GM19239 (cell line): Measurements from ENCODE around the gene C9.
"Not testable (repeated sequence)": the region's sequence is repeated elsewhere in the genome, so short reads cannot be mapped to it uniquely, and the experiment has no call there.

Experiments
- DNase-seq: peaks from one replicate; pipeline ENCODE4 v3.0.0; 2011; ENCODE audit warnings: low spot score; ENCODE audit not compliant: insufficient read length
- FAIRE-seq: peaks from 2 replicates; lab custom pipeline; 2011; peaks lifted over from hg19 to GRCh38; lab: Jason Lieb, UNC

Gene C9

DNA sequence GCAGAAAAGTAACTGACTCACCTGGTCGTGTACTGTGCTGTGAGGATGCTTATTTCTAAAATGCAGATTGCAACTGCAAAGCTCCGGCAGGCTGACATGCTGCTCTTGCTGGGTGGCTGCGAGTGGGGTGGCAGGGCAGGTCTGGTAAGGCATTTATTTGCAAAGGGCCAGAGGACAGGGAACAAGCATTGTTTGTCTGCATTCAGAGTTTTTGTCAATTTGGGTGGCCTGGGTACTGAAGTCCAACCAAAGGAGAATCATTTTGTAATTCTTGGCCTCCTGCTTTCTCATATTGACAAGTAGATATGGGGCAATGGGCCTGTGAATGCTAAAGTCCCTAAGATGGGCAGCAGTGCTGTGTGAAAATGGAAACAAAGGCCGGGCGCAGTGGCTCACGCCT is at the start of gene C9:
Gene C9 (minus strand): TSS at position 129 of the 400 bp plus-strand sequence. CDS start 31 bp downstream, at position 98.
- no peak for FAIRE-seq

DNA sequence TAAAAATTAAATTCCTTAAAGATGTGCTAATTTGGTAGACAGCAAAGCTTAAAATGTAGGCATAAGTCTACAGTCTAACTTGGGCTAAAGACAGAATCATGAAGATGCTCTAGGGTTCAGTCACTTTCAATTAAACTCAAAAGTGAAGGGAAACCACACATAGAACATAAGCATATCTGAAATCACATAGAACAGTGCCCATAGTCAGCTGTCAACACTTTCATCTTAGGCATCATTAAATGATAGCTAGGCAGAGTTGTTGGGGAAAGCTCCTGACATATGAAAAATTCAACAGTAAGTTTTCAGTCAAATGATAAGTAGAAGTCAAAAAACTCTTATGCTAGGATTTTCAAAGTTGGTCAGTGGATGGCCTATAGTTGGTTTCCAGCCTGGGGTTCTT is 49.5 kb upstream of the C9 start:
- FAIRE-seq, result no peak
- no peak for DNase-seq

More for the DNA sequence above, at the start of gene C9:
- DNase-seq, result no peak

DNA sequence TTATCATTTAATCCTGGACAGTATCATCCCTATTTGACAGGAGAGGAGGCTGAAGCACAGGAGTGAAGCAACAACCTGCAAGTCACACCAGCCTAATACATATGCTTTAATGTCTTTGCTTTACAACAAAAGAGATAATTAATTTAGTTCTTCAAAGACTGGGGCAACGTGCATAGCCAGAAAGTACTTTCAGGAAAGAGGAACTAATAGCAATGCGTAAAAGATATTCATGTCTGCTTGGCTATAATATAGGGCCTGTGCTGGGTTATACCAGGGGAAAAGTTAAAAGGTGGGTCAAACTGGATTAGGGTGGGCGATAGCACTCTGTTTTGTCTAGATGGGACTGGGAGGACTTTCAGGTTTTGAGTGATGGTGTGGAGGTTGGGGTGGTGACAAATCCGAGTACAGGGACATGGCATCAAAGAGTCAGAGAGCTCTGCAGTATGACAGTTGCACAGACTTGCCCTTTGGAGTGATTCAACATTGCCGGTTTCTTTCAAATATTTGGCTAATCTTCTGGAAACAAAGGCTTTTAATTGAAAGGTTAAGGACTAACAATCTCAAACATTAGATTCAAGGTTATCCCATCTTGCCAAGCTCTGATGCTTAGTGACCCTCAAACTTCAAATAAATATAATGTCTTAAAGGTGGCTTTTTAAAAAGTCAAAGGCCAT is 48.6 kb upstream of the C9 start:
- no peak for FAIRE-seq

DNA sequence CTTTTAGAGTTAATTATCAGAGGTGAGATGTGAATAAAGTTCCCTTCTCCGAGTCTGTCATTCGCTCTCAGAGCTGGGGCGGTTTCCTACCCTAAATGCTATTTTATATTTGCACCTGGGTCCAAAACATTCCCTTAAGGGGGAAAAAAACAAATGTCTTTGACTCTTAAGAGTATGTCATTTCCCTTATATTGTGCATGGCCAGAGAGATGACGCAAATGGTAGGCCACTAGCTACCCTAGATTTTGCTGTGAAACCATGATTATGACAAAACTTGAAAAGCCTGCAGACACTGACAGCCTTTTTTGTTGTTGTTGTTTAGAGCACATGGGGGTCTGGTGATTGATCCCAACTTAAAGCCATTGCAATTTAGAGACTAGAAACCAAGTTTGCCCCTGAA is 47.7 kb upstream of the C9 start:
- FAIRE-seq, result no peak
- DNase-seq, result no peak

More for the DNA sequence above, 48.6 kb upstream of the C9 start:
- DNase-seq, result no peak

DNA sequence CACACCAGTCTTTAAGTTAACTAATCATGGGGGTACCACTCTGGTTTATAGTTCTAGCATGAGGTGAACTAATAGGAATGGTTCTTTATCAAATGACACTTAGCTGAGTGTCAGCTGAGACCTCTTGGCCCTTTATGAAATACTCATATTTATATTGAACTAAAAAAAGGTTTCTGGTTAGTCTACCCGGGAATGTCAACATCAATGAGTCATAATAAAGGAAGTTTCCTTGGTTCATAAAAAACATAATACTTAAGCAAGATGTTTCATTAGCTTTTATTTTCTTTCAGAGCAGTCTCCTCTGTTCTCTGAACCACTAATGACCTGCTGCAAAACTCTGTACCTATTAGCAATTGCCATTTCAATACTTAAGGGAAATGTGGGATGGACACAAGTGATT is 46.8 kb upstream of the C9 start:
- no peak for DNase-seq
- no peak for FAIRE-seq

DNA sequence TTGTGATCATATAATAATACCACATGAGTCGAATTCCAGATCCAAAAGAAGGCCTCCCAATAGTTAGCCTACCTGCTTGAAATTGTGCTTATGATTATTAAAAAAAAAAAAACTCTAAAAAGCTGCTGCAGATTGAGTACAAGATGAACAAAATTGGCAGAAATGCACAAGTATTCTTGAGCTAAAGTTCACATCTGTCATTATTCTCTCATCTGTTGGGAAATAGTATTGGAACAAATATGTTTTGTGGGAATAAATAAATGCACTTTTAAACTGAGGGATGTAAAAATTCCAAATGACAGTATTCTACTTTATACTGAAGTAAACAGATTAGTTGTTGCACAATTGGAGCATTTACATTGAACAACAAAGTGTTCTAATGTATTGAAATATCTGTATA is 44.7 kb upstream of the C9 start:
- FAIRE-seq (no peak), DNase-seq (no peak)

DNA sequence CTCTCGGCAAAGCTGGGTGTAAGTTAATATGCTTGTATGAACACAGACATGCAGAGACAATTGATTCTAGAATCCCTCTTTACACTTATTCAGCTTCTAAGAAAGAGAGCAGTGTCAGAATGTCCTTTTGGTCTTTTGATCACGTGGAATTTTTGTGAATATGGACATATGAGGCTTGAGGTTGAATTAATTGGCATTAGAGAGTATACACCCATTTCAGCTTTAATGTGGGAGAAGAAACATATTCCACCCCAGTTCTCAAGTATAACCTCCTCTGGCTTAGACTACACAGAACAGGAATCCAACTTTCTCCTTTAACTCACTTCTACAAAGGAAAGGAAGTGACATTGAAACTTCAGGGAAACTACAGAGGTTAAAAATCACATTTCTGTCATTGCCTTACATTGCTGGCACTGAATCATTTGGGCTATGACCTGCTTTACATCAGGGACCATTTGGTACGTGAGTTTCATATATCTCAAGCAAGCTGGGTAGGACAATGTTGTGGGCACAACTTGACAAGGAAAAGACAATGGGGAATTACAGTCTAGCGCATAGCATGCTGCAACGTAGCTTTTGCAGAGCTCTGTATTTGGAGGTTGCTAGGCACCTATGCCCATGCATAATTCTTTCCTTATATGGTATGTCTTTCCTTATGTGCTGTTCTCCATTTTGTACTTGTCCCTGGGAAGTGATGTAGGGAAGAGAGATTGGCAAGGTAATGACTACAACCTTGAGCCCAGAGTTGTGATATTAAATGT is 41.0 kb upstream of the C9 start:
- FAIRE-seq (no peak), DNase-seq (no peak)

DNA sequence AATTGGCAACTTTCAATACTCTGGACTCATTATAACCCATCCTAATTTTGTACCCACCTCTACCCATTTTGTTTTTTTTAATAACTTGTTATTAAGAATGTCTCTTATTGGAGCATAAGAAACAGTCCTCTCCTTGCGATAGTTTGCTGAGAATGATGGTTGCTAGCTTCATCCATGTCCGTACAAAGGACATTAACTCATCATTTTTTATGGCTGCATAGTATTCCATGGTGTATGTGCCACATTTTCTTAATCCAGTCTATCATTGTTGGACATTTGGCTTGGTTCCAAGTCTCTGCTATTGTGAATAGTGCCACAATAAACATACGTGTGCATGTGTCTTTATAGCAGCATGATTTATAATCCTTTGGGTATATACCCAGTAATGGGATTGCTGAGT is 39.5 kb upstream of the C9 start:
- not testable (repeated sequence) for FAIRE-seq, DNase-seq

DNA sequence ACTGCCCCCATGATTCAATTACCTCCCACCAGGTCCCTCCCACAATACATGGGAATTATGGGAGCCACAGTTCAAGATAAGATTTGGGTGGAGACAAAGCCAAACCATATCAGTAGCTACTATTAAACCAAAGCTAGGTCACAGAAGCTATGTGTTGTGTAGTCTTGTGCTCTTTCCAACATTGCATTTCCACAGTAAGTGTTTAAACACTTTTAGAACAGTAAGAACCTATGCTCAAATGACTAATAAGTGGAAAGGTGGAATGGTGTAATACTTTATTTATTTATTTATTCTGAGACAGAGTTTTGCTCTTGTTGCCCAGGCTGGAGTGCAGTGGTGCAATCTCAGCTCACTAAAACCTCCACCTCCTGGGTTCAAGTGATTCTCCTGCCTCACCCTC is 37.8 kb upstream of the C9 start:
- DNase-seq, FAIRE-seq: not testable (repeated sequence)

DNA sequence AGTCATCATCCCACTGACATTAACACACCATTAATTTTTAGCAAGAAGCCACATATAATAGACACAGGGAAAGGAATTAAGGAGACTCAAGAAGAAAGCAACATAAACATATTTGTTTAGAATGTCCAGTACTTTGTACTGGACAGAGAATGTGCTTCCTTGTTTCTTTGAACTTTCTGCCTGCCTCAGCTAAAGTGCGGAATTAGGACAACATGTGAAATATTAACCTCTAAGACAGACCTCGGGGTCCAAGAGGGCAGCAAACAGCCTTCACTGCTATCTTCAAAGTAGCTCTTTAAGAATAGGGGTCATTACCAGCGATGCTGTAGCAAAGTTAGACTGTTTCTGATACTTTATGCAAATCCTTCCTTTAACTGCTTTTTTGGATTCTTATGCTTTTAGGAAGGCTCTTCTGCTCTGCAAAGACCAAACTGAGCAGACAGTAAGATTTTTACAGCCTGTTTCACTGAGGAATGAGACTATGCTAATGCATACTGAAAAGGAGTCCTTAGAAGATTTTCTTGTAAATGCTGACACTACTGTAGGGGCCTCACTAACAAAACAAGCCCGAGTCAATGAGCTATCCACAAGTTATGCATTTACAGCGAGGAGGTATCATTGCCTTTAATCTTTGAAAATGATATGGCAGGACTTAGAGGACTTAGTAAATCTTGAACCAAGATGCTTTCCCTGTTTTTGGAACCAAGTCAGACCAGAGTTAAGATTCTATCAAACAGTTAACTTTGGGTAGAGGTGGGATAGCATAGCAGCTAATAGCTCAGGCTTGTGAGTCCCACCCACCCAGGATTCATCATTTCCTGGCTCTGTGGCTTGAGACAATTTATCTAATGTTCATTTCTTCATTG is 36.7 kb upstream of the C9 start:
- no peak for FAIRE-seq
- no peak for DNase-seq

DNA sequence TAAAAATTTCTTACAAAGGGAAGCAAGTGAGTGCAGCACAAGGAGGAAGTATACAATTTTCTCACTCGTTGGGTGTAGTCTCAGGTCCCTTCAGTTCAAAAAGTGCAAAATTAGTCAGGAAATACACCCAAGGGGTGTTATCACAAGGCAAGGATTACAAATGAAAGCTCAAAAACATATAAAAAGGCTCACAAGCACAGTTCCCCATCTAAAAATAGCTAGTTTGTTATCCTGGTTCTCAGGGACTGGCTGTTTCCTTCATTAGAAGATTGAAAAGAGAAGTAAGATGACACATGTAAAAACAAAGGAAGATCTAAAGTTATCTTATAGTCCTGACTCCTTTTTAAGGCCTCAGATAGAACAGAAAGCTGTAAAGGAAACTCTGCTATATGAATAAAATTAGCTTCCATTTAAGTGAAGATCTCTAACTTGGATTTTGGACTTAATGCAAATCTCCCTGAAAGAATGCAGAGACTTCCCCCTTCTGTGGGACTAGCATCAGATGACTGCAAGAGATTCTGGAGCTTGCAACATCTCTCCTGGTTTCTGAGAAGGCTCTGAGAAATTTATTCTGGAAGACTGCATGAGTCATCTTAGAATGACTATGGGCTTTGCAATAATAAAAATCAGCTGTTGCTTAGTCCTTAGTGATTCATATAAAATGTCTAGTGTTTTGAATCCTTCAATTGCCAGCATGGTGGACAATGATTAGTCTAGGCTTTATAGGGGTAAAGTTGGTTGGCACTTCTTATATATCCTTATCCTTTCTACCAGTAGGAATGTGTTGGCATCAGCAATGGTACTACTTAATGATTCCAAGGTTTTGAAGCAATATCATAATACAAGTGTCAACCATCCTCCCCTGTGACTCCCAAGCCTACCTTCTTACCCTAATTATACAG is 35.1 kb upstream of the C9 start:
- DNase-seq, result no peak
- no peak for FAIRE-seq

DNA sequence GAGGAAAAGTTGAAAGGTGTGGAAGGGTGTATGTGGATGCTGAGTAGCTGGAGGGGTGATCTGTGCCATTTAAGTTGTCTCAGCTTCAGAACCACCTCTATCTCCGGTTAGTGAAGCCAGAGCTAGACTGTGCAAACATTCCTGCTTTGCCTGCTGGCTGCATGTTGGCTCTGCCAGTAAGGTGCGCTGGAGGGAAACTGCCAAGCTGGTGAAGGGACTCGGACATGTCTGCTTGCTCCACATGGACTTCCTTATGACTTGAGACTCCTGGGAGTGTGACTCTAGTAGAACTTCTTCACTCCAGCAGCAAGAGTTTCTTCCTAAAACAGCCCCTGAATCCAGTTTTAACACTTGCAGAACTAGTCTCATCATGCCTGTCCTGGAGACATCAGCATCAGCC is 32.5 kb upstream of the C9 start:
- no peak for FAIRE-seq
- DNase-seq, result no peak

DNA sequence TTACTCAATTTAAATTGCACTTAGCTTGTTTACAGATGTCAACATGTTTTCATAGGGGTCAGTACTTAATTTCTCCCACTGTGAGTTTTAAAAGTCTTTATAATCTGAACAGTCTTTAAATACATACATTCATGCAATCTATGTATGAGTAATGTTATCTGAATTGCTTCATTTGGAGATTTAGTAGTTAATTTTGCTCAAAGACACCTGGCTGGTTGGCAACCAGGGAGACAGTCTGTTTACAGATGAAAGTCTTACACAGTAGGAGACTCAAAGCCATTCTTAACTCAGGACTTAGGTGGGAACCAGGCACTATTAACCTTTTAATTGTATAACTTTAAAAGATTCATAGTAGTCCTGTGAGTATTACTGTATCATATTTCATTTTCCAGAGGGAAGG is 31.2 kb upstream of the C9 start:
- FAIRE-seq (no peak), DNase-seq (no peak)

DNA sequence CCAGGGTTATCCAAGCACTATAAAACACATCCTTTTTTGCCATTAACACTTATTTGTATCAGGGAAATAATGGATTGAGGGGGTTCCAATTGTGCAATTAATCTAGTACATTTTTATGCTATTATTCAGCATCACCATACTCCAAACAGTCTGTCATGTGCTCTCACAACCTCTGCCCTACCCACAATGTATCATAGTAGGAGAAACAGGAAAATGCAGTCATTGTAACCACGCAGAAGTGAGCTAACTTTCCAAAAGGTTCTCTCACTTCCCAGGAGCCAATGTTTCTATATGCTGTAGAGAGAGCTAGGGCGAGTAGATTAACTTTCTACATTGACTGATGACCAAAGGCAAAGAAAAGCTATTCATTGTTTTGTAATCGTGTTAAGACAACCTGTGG is 30.7 kb upstream of the C9 start:
- DNase-seq (no peak), FAIRE-seq (no peak)

DNA sequence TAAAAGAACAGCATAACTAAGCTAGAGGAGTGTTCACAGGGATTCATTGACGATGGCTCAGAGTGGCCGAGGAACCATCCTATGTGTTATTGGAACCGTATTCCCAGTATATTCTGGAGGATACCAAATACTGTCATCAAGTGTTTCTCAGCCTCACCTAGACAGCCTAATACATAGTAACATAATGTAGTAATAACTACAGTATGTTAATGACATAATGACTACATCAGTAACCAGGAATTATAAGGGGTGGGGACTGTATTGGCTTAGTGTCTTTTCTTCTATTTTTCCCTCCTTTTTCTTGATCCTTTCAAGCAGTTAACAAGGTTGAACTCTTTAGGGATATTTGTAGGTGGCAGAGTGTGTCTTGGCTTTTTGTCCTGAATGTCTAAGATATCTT is 26.6 kb upstream of the C9 start:
- no peak for DNase-seq
- FAIRE-seq, result no peak

DNA sequence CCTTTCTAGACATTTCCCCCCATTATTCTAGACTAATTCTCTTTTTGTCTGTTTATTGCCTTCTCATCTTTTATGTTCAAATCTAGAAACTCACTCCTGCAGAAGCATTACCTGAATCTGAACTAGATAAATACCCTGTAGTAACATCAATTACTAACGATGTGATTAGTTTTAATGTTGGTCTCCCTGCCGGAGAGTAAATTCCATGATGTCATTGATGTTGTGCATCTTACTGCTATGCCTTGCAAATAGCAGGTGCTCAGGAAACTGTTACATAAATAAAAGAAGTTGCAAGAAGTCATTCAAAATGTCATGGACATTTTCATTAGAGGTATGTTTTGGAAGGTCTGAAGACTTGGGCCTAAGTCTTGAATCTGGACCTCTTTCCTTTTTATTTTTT is 23.0 kb upstream of the C9 start:
- DNase-seq (no peak), FAIRE-seq (no peak)

DNA sequence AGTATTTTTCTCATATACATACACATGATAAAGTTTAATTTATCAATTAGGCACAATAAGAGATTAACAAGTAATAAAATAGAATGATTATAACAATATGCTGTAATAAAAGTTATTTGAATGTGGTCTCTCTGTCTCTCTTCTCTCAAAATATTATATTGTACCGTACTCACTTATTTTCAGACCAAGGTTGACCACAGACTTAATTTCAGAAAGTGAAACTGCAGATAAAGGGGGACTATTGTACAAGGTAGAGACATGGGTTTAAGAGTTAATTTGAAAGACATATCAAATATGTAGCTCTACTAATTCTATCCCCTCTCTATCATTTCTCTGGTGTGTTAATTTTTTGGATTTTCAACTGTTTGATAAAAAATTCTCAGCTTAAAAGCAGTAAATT is 20.0 kb upstream of the C9 start:
- FAIRE-seq (no peak), DNase-seq (no peak)

DNA sequence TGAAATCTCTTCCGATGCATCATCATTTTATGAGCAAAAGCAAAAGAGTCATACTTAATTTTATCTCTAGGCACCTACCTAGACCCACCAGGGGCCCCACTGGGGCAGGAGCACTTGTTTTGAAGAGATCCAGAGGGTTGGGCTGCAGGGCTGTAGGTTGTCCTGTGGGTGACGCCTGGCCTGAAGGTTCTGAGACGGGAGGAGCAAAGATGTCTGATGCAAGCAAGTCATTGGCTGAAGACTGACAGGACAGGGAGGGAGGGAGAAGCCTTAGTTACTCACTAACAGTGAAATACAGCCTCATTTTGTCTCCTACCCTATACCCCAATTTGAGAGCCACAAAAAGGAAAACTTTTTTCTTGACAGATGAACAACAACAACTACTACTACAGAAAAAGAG is 17.1 kb upstream of the C9 start:
- DNase-seq (no peak), FAIRE-seq (no peak)

DNA sequence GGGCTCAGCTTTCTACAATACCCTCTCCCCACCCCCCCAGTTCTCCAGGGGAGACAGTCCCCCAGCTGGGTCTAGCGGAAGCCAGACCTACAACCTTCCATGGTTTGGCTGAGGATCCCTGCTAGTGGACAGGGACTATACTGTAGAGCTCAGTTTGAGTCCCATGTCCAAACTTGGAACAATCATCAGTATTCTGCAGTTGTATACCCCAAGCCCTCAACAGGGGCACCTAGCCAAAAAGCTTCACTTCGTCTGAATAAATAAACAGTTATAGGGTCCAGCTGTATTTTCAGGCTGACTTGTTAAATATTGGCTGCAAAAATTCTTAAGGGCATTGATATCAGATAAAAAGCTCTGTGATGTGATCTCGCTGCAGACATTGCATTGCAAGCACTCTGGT is 15.4 kb upstream of the C9 start:
- no peak for FAIRE-seq
- DNase-seq, result no peak

DNA sequence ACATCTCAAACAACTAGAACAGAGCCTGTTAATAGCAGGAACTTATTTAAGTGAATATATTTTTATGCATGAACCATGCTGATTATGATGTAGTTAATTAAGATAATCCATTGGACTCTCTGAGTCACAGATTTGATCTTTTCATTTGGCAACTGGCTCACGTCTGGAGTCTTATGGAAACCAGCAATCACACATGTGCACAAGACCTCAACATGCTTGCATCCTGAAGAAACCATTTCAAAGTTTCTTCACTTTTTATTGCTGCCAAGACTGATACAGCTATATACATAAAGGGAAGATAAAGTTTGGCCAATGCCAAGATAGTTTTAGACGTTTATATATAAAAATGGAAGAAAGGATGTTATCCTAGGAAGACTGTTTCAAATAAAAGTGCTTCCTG is 13.3 kb upstream of the C9 start:
- no peak for DNase-seq
- FAIRE-seq, result no peak
